Suprapubic skin (tissue), 4 donors: ENCODE data around the gene ANKRD36B.
"Not testable (repeated sequence)": the region's sequence is repeated elsewhere in the genome, so short reads cannot be mapped to it uniquely, and the experiment has no call there.

ENCODE experiments used
- CTCF ChIP-seq, 2 donors: fragments of 200-600 bp in 1 of 2; fragments of 450-650 bp in 1 of 2; sonication (generic) in 1 of 2; IDR thresholded peaks; one replicate each; pipeline ENCODE4 v1.5.1; 2016 to 2019; ENCODE audit warnings: antibody characterized with exemption in 2 of 2, mild to moderate bottlenecking in 1 of 2, moderate library complexity in 1 of 2
- POLR2A ChIP-seq, 2 donors: fragments of 450-650 bp; IDR thresholded peaks; one replicate each; pipeline ENCODE4 v1.6.1; 2017; ENCODE audit warnings: antibody characterized with exemption in 2 of 2, mild to moderate bottlenecking in 2 of 2, moderate library complexity in 2 of 2
- POLR2AphosphoS5 ChIP-seq, 3 donors: sonication (generic); formaldehyde crosslinking; IDR thresholded peaks; one replicate each; pipeline ENCODE4 v1.6.1; 2017; ENCODE audit warnings: antibody characterized with exemption in 3 of 3

- TF ChIP-seq CTCF, POLR2A, POLR2AphosphoS5 (IDR thresholded peaks at IDR 0.05): not testable (repeated sequence)
Measured at GRCh38 chr2:97548536-97548935, 41.1 kb downstream of the ANKRD36B start.
